Osteocyte (in vitro differentiated cells): ENCODE measurements around the gene MYO3B. TPM values are rescaled to one million over a fixed set of nuclear protein-coding genes. Genes with fewer than 3 reads are reported as not detected.
"Not testable (repeated sequence)": the region's sequence is repeated elsewhere in the genome, so short reads cannot be mapped to it uniquely, and the experiment has no call there.

Experiments
- DNase-seq: peaks from one replicate; pipeline ENCODE4 v3.0.0; 2021; ENCODE audit warnings: mixed read lengths; ENCODE audit not compliant: unreplicated experiment; ENCODE audit errors: extremely low spot score
- H3K27ac Mint-ChIP-seq: one replicate; pipeline ENCODE4 v1.8.0; 2021; ENCODE audit warnings: mild to moderate bottlenecking, mixed read lengths; ENCODE audit not compliant: unreplicated experiment
- H3K27me3 Mint-ChIP-seq: one replicate; pipeline ENCODE4 v1.8.0; 2021; ENCODE audit warnings: mixed read lengths; ENCODE audit not compliant: unreplicated experiment
- H3K36me3 Mint-ChIP-seq: one replicate; pipeline ENCODE4 v1.8.0; 2021; ENCODE audit warnings: mixed read lengths; ENCODE audit not compliant: unreplicated experiment
- H3K4me1 Mint-ChIP-seq: one replicate; pipeline ENCODE4 v1.8.0; 2021; ENCODE audit warnings: mixed read lengths; ENCODE audit not compliant: unreplicated experiment
- H3K4me3 Mint-ChIP-seq: one replicate; pipeline ENCODE4 v1.8.0; 2021; ENCODE audit warnings: mild to moderate bottlenecking, moderate library complexity, mixed read lengths; ENCODE audit not compliant: unreplicated experiment
- H3K9me3 Mint-ChIP-seq: one replicate; pipeline ENCODE4 v1.8.0; 2021; ENCODE audit warnings: mixed read lengths; ENCODE audit not compliant: unreplicated experiment
- total RNA-seq: library from RNA; stranded (reverse); gene quantifications from 2 replicates; pipeline ENCODE4 v1.2.1, GENCODE V29; 2021
- TF ChIP-seq, protein P1 (sequence below): fragments of 200-600 bp; sonication (generic); IDR thresholded peaks from 2 replicates; pipeline ENCODE4 v1.5.0; 2021; ENCODE audit warnings: antibody characterized with exemption, mild to moderate bottlenecking, moderate library complexity

MYO3B gene
- total RNA-seq, 1 donor from 2014 or later, result not detected

DNA sequence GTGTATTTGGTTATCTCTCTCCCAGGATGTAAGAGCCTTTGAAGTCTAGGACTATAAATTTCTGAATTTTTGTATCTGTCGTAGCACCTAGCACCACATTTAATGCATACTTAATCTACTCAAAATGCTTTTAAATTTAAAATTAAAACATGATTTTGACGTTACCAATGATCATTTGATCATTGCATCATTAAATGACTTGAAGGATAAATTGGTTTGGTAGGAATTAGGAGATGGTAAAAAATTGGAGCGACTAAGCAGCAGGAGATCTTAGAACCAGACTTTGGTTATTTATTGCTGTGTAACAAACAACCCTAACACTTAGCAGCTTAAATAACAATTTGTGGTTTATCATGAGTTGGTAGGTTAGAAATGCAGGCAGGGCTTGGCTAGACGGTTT lies 84.9 kb downstream of the MYO3B start:
- TF ChIP-seq, protein P1, sequence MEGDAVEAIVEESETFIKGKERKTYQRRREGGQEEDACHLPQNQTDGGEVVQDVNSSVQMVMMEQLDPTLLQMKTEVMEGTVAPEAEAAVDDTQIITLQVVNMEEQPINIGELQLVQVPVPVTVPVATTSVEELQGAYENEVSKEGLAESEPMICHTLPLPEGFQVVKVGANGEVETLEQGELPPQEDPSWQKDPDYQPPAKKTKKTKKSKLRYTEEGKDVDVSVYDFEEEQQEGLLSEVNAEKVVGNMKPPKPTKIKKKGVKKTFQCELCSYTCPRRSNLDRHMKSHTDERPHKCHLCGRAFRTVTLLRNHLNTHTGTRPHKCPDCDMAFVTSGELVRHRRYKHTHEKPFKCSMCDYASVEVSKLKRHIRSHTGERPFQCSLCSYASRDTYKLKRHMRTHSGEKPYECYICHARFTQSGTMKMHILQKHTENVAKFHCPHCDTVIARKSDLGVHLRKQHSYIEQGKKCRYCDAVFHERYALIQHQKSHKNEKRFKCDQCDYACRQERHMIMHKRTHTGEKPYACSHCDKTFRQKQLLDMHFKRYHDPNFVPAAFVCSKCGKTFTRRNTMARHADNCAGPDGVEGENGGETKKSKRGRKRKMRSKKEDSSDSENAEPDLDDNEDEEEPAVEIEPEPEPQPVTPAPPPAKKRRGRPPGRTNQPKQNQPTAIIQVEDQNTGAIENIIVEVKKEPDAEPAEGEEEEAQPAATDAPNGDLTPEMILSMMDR, result no peak
- H3K27ac Mint-ChIP-seq, result no peak overlapping the region
- H3K36me3 Mint-ChIP-seq, result no peaks in the 10 kb centered on the region
- no peaks in the 10 kb centered on the region for H3K4me1 Mint-ChIP-seq
- no peak for DNase-seq
- H3K9me3 Mint-ChIP-seq, result peaks cover 15% of the 10 kb centered on the region
- peaks cover 9% of the 10 kb centered on the region for H3K27me3 Mint-ChIP-seq
- no peak overlapping the region for H3K4me3 Mint-ChIP-seq

DNA sequence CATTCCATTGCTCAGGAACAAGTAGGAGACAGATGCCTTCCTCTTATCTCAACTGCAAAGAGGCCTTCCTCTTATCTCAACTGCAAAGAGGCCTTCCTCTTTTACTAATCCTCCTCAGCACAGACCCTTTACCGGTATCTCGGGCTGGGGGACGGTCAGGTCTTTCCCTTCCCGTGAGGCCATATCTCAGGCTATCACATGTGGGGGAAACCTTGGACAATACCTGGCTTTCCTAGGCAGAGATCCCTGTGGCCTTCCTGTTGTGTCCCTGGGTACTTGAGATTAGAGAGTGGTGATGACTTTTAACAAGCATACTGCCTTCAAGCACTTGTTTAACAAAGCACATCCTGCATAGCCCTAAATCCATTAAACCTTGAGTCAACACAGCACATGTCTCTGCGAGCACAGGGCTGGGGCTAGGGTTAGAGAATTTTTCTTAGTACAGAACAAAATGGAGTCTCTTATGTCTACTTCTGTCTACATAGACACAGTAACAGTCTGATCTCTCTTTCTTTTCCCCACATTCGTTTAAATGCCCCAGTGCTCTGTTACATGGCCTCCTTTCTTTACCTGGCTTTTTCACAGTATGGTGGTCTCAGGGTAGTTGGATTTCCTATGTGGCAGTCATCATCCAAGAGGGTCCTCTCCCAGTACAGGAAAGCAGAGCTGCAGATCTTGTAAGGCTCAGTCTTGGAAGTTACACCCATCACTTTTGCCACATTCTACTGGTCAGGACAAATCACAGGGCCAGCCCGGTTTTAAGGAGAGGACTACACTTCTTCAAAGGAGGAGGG lies 86.0 kb downstream of the MYO3B start:
- peaks cover 15% of the 10 kb centered on the region for H3K9me3 Mint-ChIP-seq
- not testable (repeated sequence) for H3K27me3 Mint-ChIP-seq, DNase-seq, H3K4me1 Mint-ChIP-seq, H3K27ac Mint-ChIP-seq, H3K4me3 Mint-ChIP-seq, H3K36me3 Mint-ChIP-seq

DNA sequence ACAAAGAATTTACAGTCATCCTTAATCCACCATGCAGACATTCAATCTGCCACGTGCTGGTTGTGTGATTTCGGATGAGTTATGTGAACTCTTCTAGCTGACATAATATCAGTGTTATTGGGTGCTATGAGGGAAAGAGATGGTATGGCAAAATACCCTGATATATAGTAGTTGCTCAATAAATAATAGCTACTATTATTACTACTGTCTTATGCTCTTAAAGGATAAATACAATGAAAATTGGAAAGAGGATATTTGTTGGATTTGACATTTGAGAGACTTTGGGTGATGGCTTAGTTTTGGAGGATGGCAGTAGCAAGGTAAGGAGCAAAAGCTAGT lies 86.5 kb downstream of the MYO3B start:
- no peak for DNase-seq
- TF ChIP-seq, protein P1, result no peak
- no peak overlapping the region for H3K27ac Mint-ChIP-seq
- peaks cover 13% of the 10 kb centered on the region for H3K27me3 Mint-ChIP-seq
- H3K4me1 Mint-ChIP-seq, result no peaks in the 10 kb centered on the region
- H3K36me3 Mint-ChIP-seq, result no peaks in the 10 kb centered on the region
- no peak overlapping the region for H3K4me3 Mint-ChIP-seq
- peaks cover 15% of the 10 kb centered on the region for H3K9me3 Mint-ChIP-seq

DNA sequence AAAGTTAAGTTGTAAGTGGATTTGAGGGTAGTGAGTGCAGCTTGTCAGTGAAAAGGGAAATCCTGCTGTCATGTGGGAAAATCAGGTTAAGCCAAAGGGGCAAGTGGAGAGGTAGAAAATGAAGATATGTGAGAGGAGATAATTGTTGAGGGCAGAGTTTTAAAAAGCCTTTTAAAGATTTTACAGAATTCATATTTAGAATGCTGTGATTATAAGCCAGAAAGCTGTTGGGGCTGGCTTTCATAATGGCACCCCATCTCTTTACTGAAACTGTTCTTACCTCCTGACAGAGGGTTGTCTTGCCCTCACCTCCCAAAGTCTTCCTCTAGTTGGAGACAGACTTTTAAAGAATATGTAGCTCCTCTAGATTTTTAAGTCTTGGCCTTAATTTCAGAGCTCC lies 86.9 kb downstream of the MYO3B start:
- Mint-ChIP-seq H3K36me3 (no peaks in the 10 kb centered on the region), H3K9me3 (peaks cover 15% of the 10 kb centered on the region), H3K27me3 (peaks cover 15% of the 10 kb centered on the region), H3K4me1 (no peaks in the 10 kb centered on the region), H3K4me3 (no peak overlapping the region), H3K27ac (no peak overlapping the region)
- TF ChIP-seq, protein P1, result no peak
- DNase-seq, result no peak

DNA sequence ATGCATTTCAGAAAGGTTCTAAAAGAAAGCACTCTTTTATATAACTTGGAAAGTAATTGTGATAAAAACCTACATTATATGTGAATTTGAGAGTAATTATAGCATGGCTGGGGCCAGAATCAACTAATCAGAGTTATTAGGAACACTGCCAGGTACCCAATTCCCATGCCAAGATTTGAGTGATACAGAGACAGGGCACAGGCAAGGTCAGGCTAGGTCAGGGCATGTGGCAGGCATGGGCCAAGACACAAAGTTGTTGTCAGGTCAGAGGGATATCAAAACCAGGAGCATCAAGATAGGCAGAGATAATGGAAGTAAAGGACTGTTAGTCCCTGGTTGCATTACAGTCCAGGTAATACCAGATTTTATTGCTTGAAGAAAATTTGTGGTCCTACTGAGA lies 87.4 kb downstream of the MYO3B start:
- Mint-ChIP-seq H3K9me3 (peaks cover 15% of the 10 kb centered on the region), H3K27ac (no peak overlapping the region), H3K4me3 (no peak overlapping the region), H3K4me1 (no peaks in the 10 kb centered on the region), H3K27me3 (peaks cover 15% of the 10 kb centered on the region), H3K36me3 (no peaks in the 10 kb centered on the region)
- TF ChIP-seq, protein P1, result no peak
- DNase-seq, result no peak
